HCT116 (cell line): Measurements from ENCODE around the gene CCL28. TPM values are rescaled to one million over a fixed set of nuclear protein-coding genes. Genes with fewer than 3 reads are reported as not detected.

Experiments used
- ATAC-seq: fragments of 200-7000 bp; cut with Tn5 transposase; 2 replicates; pipeline ENCODE4 v1.9.1; 2020; ENCODE audit warnings: mild to moderate bottlenecking, moderate library complexity
- BruUV-seq: library from RNA; stranded (reverse); fragments of 400-500 nt; replicated peaks from 2 replicates; lab custom pipeline; 2021; lab: Mats Ljungman, UMichigan
- CTCF ChIA-PET: fragments of 300-600 bp; sonication (Branson Sonifier 250); formaldehyde crosslinking; loops from one replicate; lab custom pipeline; 2021; ENCODE audit warnings: antibody characterized with exemption; lab: Charles Lee
- POLR2A ChIA-PET: fragments of 300-600, 350-600 bp; sonication (Branson Sonifier 250); formaldehyde crosslinking; loops from one replicate; lab custom pipeline; 2021; ENCODE audit warnings: antibody characterized with exemption; lab: Charles Lee
- RAD21 ChIA-PET, 2 experiments: fragments of 300-600 bp; sonication (Branson Sonifier 250); formaldehyde crosslinking; loops; one replicate each; lab custom pipeline; 2023; ENCODE audit warnings: low total read pairs in 2 of 2; ENCODE audit not compliant: uncharacterized antibody in 2 of 2, unreplicated experiment in 2 of 2, low non-redundant PET in 1 of 2; lab: Charles Lee
- DNase-seq: peaks from one replicate; pipeline ENCODE4 v3.0.0-alpha.2; 2010; ENCODE audit warnings: low read depth, low spot score
- H2AFZ ChIP-seq: fragments of 200-600 bp; shearing (Covaris generic), sonication (generic); 2 replicates; pipeline ENCODE4 v1.6.1; 2017; ENCODE audit warnings: low read depth, mixed run types, mixed read lengths, antibody characterized with exemption, low read length; ENCODE audit not compliant: poor library complexity, severe bottlenecking
- H3K27ac ChIP-seq: 2 replicates; pipeline ENCODE4 v1.5.1; 2012; ENCODE audit warnings: low read depth, low read length
- H3K27me3 ChIP-seq: fragments of 200-600 bp; sonication (generic); 2 replicates; pipeline ENCODE4 v1.6.1; 2016; ENCODE audit warnings: mixed run types, low read length, mixed read lengths; ENCODE audit not compliant: insufficient read depth
- H3K36me3 ChIP-seq, 2 experiments: fragments of 200-500 bp in 1 of 2; fragments of 200-600 bp in 1 of 2; sonication (Bioruptor generic) in 1 of 2; sonication (generic) in 1 of 2; 2 replicates each; pipeline versions ENCODE4 v1.5.1 to v1.6.1; 2014 to 2016; ENCODE audit warnings: low read length in 2 of 2, inconsistent platforms in 1 of 2, mixed read lengths in 1 of 2, mixed run types in 1 of 2; ENCODE audit not compliant: insufficient read depth in 2 of 2, control insufficient read depth in 1 of 2
- H3K4me1 ChIP-seq, 2 experiments: fragments of 200-600 bp in 1 of 2; sonication (generic) in 1 of 2; 2 replicates each; pipeline versions ENCODE4 v1.5.1 to v1.6.1; 2012 to 2017; ENCODE audit warnings: low read length in 2 of 2, inconsistent platforms in 1 of 2, mild to moderate bottlenecking in 1 of 2, mixed read lengths in 1 of 2, mixed run types in 1 of 2, moderate library complexity in 1 of 2; ENCODE audit not compliant: insufficient read depth in 2 of 2, control insufficient read depth in 1 of 2
- H3K4me2 ChIP-seq: fragments of 200-600 bp; sonication (generic); 2 replicates; pipeline ENCODE4 v1.6.1; 2017; ENCODE audit warnings: mixed run types, low read length, mixed read lengths
- H3K4me3 ChIP-seq, 2 experiments: fragments of 200-600 bp in 1 of 2; sonication (generic) in 1 of 2; replicated peaks in 1 of 2; 2 replicates each; pipeline ENCODE4 v1.5.1; 2011 to 2016; ENCODE audit warnings: low read length in 2 of 2, control low read depth in 1 of 2, low read depth in 1 of 2, mild to moderate bottlenecking in 1 of 2, mixed read lengths in 1 of 2, mixed run types in 1 of 2
- H3K79me2 ChIP-seq: fragments of 200-600 bp; sonication (generic); 2 replicates; pipeline ENCODE4 v1.6.1; 2017; ENCODE audit warnings: mild to moderate bottlenecking, mixed run types, low read length, moderate library complexity, mixed read lengths; ENCODE audit not compliant: insufficient read depth
- H3K9ac ChIP-seq: fragments of 200-600 bp; sonication (generic); 2 replicates; pipeline ENCODE4 v1.6.1; 2016; ENCODE audit warnings: low read length, mixed read lengths
- H3K9me2 ChIP-seq: fragments of 200-600 bp; sonication (generic), shearing (Covaris generic); 2 replicates; pipeline ENCODE4 v1.6.1; 2017; ENCODE audit warnings: mixed run types, mild to moderate bottlenecking, moderate library complexity; ENCODE audit not compliant: insufficient read depth
- H3K9me3 ChIP-seq, 2 experiments: fragments of 200-500 bp in 1 of 2; fragments of 200-600 bp in 1 of 2; sonication (Bioruptor generic) in 1 of 2; sonication (generic) in 1 of 2; 2 replicates each; pipeline ENCODE4 v1.6.1; 2014 to 2017; ENCODE audit warnings: low read length in 2 of 2, mixed read lengths in 2 of 2, inconsistent platforms in 1 of 2, low read depth in 1 of 2, mild to moderate bottlenecking in 1 of 2, mixed run types in 1 of 2, moderate library complexity in 1 of 2; ENCODE audit not compliant: control insufficient read depth in 1 of 2, insufficient read depth in 1 of 2
- H4K20me1 ChIP-seq: fragments of 200-600 bp; sonication (generic), shearing (Covaris generic); 2 replicates; pipeline ENCODE4 v1.6.1; 2017; ENCODE audit warnings: mixed run types, mild to moderate bottlenecking, moderate library complexity; ENCODE audit not compliant: insufficient read depth
- CBX3 ChIP-seq: IDR thresholded peaks from 2 replicates; pipeline ENCODE4 v1.6.1; 2012; ENCODE audit warnings: low read depth
- CEBPB ChIP-seq: IDR thresholded peaks from 2 replicates; pipeline ENCODE4 v1.6.1; 2012; ENCODE audit warnings: low read depth
- EGR1 ChIP-seq: IDR thresholded peaks from 2 replicates; pipeline ENCODE4 v1.6.1; 2012; ENCODE audit warnings: low read depth
- ELF1 ChIP-seq: IDR thresholded peaks from 2 replicates; pipeline ENCODE4 v1.6.1; 2012; ENCODE audit warnings: low read depth, borderline replicate concordance
- EZH2 ChIP-seq: fragments of 200-600 bp; sonication (generic); IDR thresholded peaks from 2 replicates; pipeline ENCODE4 v1.6.1; 2017; ENCODE audit warnings: antibody characterized with exemption, mixed run types
- FOSL1 ChIP-seq: IDR thresholded peaks from 2 replicates; pipeline ENCODE4 v1.6.1; 2012; ENCODE audit warnings: low read depth
- MAX ChIP-seq: IDR thresholded peaks from 2 replicates; pipeline ENCODE4 v1.6.1; 2012
- POLR2A ChIP-seq: IDR thresholded peaks from 2 replicates; pipeline ENCODE4 v1.7.0; 2011; ENCODE audit warnings: borderline replicate concordance; ENCODE audit not compliant: insufficient read depth, insufficient read length; ENCODE audit errors: extremely low read depth
- POLR2AphosphoS5 ChIP-seq: IDR thresholded peaks from 2 replicates; pipeline ENCODE4 v1.6.1; 2011; ENCODE audit warnings: mild to moderate bottlenecking, low read depth, low read length, moderate library complexity
- RAD21 ChIP-seq: IDR thresholded peaks from 2 replicates; pipeline ENCODE4 v1.6.1; 2012; ENCODE audit warnings: low read depth, mild to moderate bottlenecking
- SRF ChIP-seq: IDR thresholded peaks from 2 replicates; pipeline ENCODE4 v1.6.1; 2012; ENCODE audit warnings: low read depth
- YY1 ChIP-seq: IDR thresholded peaks from 2 replicates; pipeline ENCODE4 v1.6.1; 2011; ENCODE audit warnings: low read length, low read depth, moderate library complexity, mild to moderate bottlenecking; ENCODE audit not compliant: insufficient replicate concordance; ENCODE audit errors: extremely low read depth
- ZBTB33 ChIP-seq: IDR thresholded peaks from 2 replicates; pipeline ENCODE4 v1.6.1; 2011; ENCODE audit warnings: mild to moderate bottlenecking, low read length, moderate library complexity; ENCODE audit not compliant: insufficient replicate concordance; ENCODE audit errors: extremely low read depth
- ZNF274 ChIP-seq: fragments of 200-500 bp; sonication (Bioruptor generic); IDR thresholded peaks from 2 replicates; pipeline ENCODE4 v1.6.1; 2014; ENCODE audit warnings: mild to moderate bottlenecking, low read depth, low read length, inconsistent platforms
- intact Hi-C: fragments of 100-400 bp; cut with micrococcal nuclease; formaldehyde crosslinking; loops from 2 replicates; pipeline ENCODE4 v1.10.0; 2022
- total RNA-seq: library from RNA; stranded (reverse); gene quantifications from one replicate; pipeline ENCODE4 v1.2.1, GENCODE V29; 2021; ENCODE audit not compliant: unreplicated experiment

CCL28 gene
- total RNA-seq, 1 experiment from 2014 or later: 0.25 TPM

- intact Hi-C loops: no loop called here
- ATAC-seq (no peak), DNase-seq (no peak)
- H2AFZ ChIP-seq: no peak overlapping the region
- H3K27ac ChIP-seq: no peak overlapping the region
- no peak overlapping the region for H3K9ac ChIP-seq
- H3K4me3 ChIP-seq: no peak overlapping the region
- CTCF ChIA-PET: no interaction called here
- no peaks in the 10 kb centered on the region for H3K4me1 ChIP-seq
- H3K4me2 ChIP-seq: no peak overlapping the region
- RAD21 ChIA-PET: no interaction called here
- H3K9me2 ChIP-seq: no peaks in the 10 kb centered on the region
- H3K79me2 ChIP-seq: no peaks in the 10 kb centered on the region
- no peaks in the 10 kb centered on the region for H3K27me3 ChIP-seq
- no peaks in the 10 kb centered on the region for H4K20me1 ChIP-seq
- H3K36me3 ChIP-seq: no peaks in the 10 kb centered on the region
- BruUV-seq: no TSS peak
- POLR2A ChIA-PET: no interaction called here
- no peaks in the 10 kb centered on the region for H3K9me3 ChIP-seq
- TF ChIP-seq YY1 (no peak), CEBPB (no peak), ZNF274 (no peak), ZBTB33 (no peak), MAX (no peak), EGR1 (no peak), SRF (no peak), EZH2 (no peak), CBX3 (no peak), RAD21 (no peak), POLR2AphosphoS5 (no peak), ELF1 (no peak), FOSL1 (no peak), POLR2A (no peak)
These were observed 64.0 kb downstream of the CCL28 start for GRCh38 chr5:43348207-43348606.
